NB4 (cell line): ENCODE data around the gene PRKCE.

Source experiments
- DNase-seq: peaks from one replicate; pipeline ENCODE4 v3.0.0; 2010; ENCODE audit warnings: low read depth
- H3K4me3 ChIP-seq: one replicate; pipeline ENCODE4 v1.5.1; 2011; ENCODE audit warnings: mild to moderate bottlenecking, low read depth, low read length, moderate library complexity
- MYC ChIP-seq: IDR thresholded peaks from 2 replicates; pipeline ENCODE4 v1.6.1; 2011; ENCODE audit warnings: low read depth, low read length
- POLR2A ChIP-seq: IDR thresholded peaks from 2 replicates; pipeline ENCODE4 v1.6.1; 2011; ENCODE audit warnings: mild to moderate bottlenecking; ENCODE audit not compliant: insufficient read length; ENCODE audit errors: extremely low read depth
- TF ChIP-seq, protein P1 (sequence below): IDR thresholded peaks from one replicate; pipeline ENCODE4 v1.5.1; 2012; ENCODE audit warnings: low read depth, low read length
- TF ChIP-seq, protein P2 (sequence below): IDR thresholded peaks from 2 replicates; pipeline ENCODE4 v1.6.1; 2011; ENCODE audit warnings: low read depth, low read length

Gene PRKCE

GRCh38 chr2:45843136-45843535, 191.7 kb downstream of the PRKCE start:
- DNase-seq, result peak; percentile 89
- peak overlapping the region; percentile 13 for H3K4me3 ChIP-seq

GRCh38 chr2:45844796-45845457, 193.5 kb downstream of the PRKCE start:
- TF ChIP-seq POLR2A (no peak), MYC (no peak)
- TF ChIP-seq, protein P1, sequence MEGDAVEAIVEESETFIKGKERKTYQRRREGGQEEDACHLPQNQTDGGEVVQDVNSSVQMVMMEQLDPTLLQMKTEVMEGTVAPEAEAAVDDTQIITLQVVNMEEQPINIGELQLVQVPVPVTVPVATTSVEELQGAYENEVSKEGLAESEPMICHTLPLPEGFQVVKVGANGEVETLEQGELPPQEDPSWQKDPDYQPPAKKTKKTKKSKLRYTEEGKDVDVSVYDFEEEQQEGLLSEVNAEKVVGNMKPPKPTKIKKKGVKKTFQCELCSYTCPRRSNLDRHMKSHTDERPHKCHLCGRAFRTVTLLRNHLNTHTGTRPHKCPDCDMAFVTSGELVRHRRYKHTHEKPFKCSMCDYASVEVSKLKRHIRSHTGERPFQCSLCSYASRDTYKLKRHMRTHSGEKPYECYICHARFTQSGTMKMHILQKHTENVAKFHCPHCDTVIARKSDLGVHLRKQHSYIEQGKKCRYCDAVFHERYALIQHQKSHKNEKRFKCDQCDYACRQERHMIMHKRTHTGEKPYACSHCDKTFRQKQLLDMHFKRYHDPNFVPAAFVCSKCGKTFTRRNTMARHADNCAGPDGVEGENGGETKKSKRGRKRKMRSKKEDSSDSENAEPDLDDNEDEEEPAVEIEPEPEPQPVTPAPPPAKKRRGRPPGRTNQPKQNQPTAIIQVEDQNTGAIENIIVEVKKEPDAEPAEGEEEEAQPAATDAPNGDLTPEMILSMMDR, result no peak
- TF ChIP-seq, protein P2, sequence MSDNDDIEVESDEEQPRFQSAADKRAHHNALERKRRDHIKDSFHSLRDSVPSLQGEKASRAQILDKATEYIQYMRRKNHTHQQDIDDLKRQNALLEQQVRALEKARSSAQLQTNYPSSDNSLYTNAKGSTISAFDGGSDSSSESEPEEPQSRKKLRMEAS, result no peak
- no peak overlapping the region for H3K4me3 ChIP-seq
- peak; percentile 60 for DNase-seq

More at GRCh38 chr2:45843136-45843535, 191.7 kb downstream of the PRKCE start:
- TF ChIP-seq, protein P2, result no peak
- TF ChIP-seq, protein P1, result no peak
- TF ChIP-seq POLR2A (no peak), MYC (no peak)

GRCh38 chr2:45845566-45845965, 194.1 kb downstream of the PRKCE start:
- H3K4me3 ChIP-seq, result no peak overlapping the region
- TF ChIP-seq POLR2A, result no peak
- TF ChIP-seq MYC, result no peak
- TF ChIP-seq, protein P1, result no peak
- TF ChIP-seq, protein P2, result no peak
- no peak for DNase-seq

- no peak for DNase-seq
- TF ChIP-seq MYC (no peak), POLR2A (no peak)
- TF ChIP-seq, protein P2, result no peak
- TF ChIP-seq, protein P1, result no peak
- no peak overlapping the region for H3K4me3 ChIP-seq
Observed at GRCh38 chr2:45849491-45850283, 198.2 kb downstream of the PRKCE start.

- H3K4me3 ChIP-seq, result no peak overlapping the region
- DNase-seq, result no peak
- TF ChIP-seq, protein P1, result no peak
- TF ChIP-seq POLR2A (no peak), MYC (no peak)
- TF ChIP-seq, protein P2, result no peak
Observed at GRCh38 chr2:45850558-45850957, 199.1 kb downstream of the PRKCE start.
